Large intestine (tissue), 3 donors: ENCODE measurements around the gene EYS. TPM values are rescaled to one million over a fixed set of nuclear protein-coding genes. Genes with fewer than 3 reads are reported as not detected.
"Not testable (repeated sequence)": the region's sequence is repeated elsewhere in the genome, so short reads cannot be mapped to it uniquely, and the experiment has no call there.

Source experiments
- DNase-seq, 2 donors: peaks; one replicate each; pipeline versions ENCODE4 v3.0.0 to v3.0.0-alpha.2; 2013
- H3K27ac ChIP-seq: one replicate; pipeline ENCODE4 v1.5.1; 2013; ENCODE audit warnings: low read length
- H3K27me3 ChIP-seq: 2 replicates; pipeline ENCODE4 v1.6.1; 2013; ENCODE audit warnings: low read length; ENCODE audit not compliant: control insufficient read depth, insufficient read depth
- H3K36me3 ChIP-seq: 2 replicates; pipeline ENCODE4 v1.6.1; 2013; ENCODE audit warnings: low read length; ENCODE audit not compliant: control insufficient read depth, insufficient read depth
- H3K4me1 ChIP-seq: one replicate; pipeline ENCODE4 v1.6.1; 2013; ENCODE audit warnings: low read length; ENCODE audit not compliant: control insufficient read depth, insufficient read depth
- H3K4me3 ChIP-seq: one replicate; pipeline ENCODE4 v1.5.1; 2013; ENCODE audit warnings: low read length
- H3K9me3 ChIP-seq: one replicate; pipeline ENCODE4 v1.6.1; 2013; ENCODE audit warnings: mild to moderate bottlenecking, low read depth, low read length, moderate library complexity; ENCODE audit not compliant: control insufficient read depth
- WGBS: methylation state at CpG from one replicate; pipeline ENCODE4 v1.1.5; 2013; ENCODE audit warnings: low lambda C conversion rate; ENCODE audit not compliant: insufficient coverage; 5-methylcytosine and 5-hydroxymethylcytosine counted together
- polyA plus RNA-seq: library from polyadenylated mRNA; unstranded; fragments of 120-200 nt; gene quantifications from one replicate; pipeline ENCODE4 v1.2.1, GENCODE V29; 2013

EYS gene
- polyA plus RNA-seq, 1 donor: 0.76 TPM

GRCh38 chr6:63968650-63969049 lies 1738.4 kb downstream of the EYS start:
- no peaks in the 10 kb centered on the region for H3K4me1 ChIP-seq
- WGBS: 80% methylated on average over 1 of the region's 2 CpGs
- no peak for DNase-seq
- no peaks in the 10 kb centered on the region for H3K27me3 ChIP-seq
- no peaks in the 10 kb centered on the region for H3K36me3 ChIP-seq
- no peak overlapping the region for H3K27ac ChIP-seq
- no peak overlapping the region for H3K4me3 ChIP-seq
- no peaks in the 10 kb centered on the region for H3K9me3 ChIP-seq

- H3K4me3 ChIP-seq: no peak overlapping the region
- no peak overlapping the region for H3K27ac ChIP-seq
- DNase-seq: no peak
- H3K9me3 ChIP-seq: no peaks in the 10 kb centered on the region
- no peaks in the 10 kb centered on the region for H3K36me3 ChIP-seq
- no peaks in the 10 kb centered on the region for H3K27me3 ChIP-seq
- H3K4me1 ChIP-seq: no peaks in the 10 kb centered on the region
Observed at GRCh38 chr6:63964366-63964765, 1742.7 kb downstream of the EYS start.

- no peak overlapping the region for H3K4me3 ChIP-seq
- no peak overlapping the region for H3K27ac ChIP-seq
- H3K36me3 ChIP-seq: no peaks in the 10 kb centered on the region
- H3K4me1 ChIP-seq: no peaks in the 10 kb centered on the region
- no peaks in the 10 kb centered on the region for H3K27me3 ChIP-seq
- DNase-seq: no peak
- no peaks in the 10 kb centered on the region for H3K9me3 ChIP-seq
Observed at GRCh38 chr6:63963769-63964315, 1743.2 kb downstream of the EYS start.

- not testable (repeated sequence) for H3K4me3 ChIP-seq, H3K27ac ChIP-seq, H3K4me1 ChIP-seq, H3K9me3 ChIP-seq, H3K27me3 ChIP-seq, H3K36me3 ChIP-seq, DNase-seq
- WGBS: no CpG with 5 or more reads among the region's 3 CpGs
Observed at GRCh38 chr6:63953336-63954021, 1753.5 kb downstream of the EYS start.

- Histone ChIP-seq H3K27me3 (no peaks in the 10 kb centered on the region), H3K36me3 (no peaks in the 10 kb centered on the region), H3K4me3 (no peak overlapping the region), H3K4me1 (no peaks in the 10 kb centered on the region), H3K9me3 (no peaks in the 10 kb centered on the region), H3K27ac (no peak overlapping the region)
- no peak for DNase-seq
- 79% methylated on average over 3 of the region's 3 CpGs for WGBS
Observed at GRCh38 chr6:63947792-63948529, 1759.1 kb downstream of the EYS start.

GRCh38 chr6:63945987-63946386 lies 1761.0 kb downstream of the EYS start:
- Histone ChIP-seq H3K27me3 (no peaks in the 10 kb centered on the region), H3K4me3 (no peak overlapping the region), H3K27ac (no peak overlapping the region), H3K4me1 (peaks cover 3% of the 10 kb centered on the region), H3K36me3 (no peaks in the 10 kb centered on the region), H3K9me3 (no peaks in the 10 kb centered on the region)
- DNase-seq: no peak
- no CpG with 5 or more reads among the region's 2 CpGs for WGBS

- no peak for DNase-seq
- Histone ChIP-seq H3K27ac (no peak overlapping the region), H3K4me3 (no peak overlapping the region), H3K27me3 (no peaks in the 10 kb centered on the region), H3K36me3 (no peaks in the 10 kb centered on the region), H3K4me1 (peaks cover 3% of the 10 kb centered on the region), H3K9me3 (no peaks in the 10 kb centered on the region)
- WGBS: no CpG with 5 or more reads among the region's 1 CpG
Observed at GRCh38 chr6:63943826-63944225, 1763.2 kb downstream of the EYS start.

- H3K4me1 ChIP-seq: peaks cover 3% of the 10 kb centered on the region
- DNase-seq: peak; percentile 42 to 75
- no peaks in the 10 kb centered on the region for H3K36me3 ChIP-seq
- H3K4me3 ChIP-seq: no peak overlapping the region
- no peak overlapping the region for H3K27ac ChIP-seq
- no CpG with 5 or more reads among the region's 2 CpGs for WGBS
- no peaks in the 10 kb centered on the region for H3K9me3 ChIP-seq
- no peaks in the 10 kb centered on the region for H3K27me3 ChIP-seq
Observed at GRCh38 chr6:63941747-63942470, 1765.1 kb downstream of the EYS start.

GRCh38 chr6:63940056-63940455 lies 1767.0 kb downstream of the EYS start:
- Histone ChIP-seq H3K27ac (no peak overlapping the region), H3K4me3 (no peak overlapping the region), H3K9me3 (no peaks in the 10 kb centered on the region), H3K36me3 (no peaks in the 10 kb centered on the region), H3K4me1 (peaks cover 11% of the 10 kb centered on the region), H3K27me3 (no peaks in the 10 kb centered on the region)
- no peak for DNase-seq
- WGBS: no CpG with 5 or more reads among the region's 1 CpG

GRCh38 chr6:63936399-63936798 lies 1770.6 kb downstream of the EYS start:
- DNase-seq: peak in 1 of 2 donors; percentile 60

More at GRCh38 chr6:63936399-63936798, 1770.6 kb downstream of the EYS start:
- Histone ChIP-seq H3K27ac (peak overlapping the region; percentile 43), H3K4me1 (peaks cover 12% of the 10 kb centered on the region), H3K36me3 (no peaks in the 10 kb centered on the region), H3K27me3 (no peaks in the 10 kb centered on the region), H3K4me3 (no peak overlapping the region), H3K9me3 (no peaks in the 10 kb centered on the region)
